NCI-H524 treated with DMSO at 0.1 percent for 48 hours (cell line): ENCODE measurements around the gene PPM1M.
A peak's percentile ranks its signal among the peaks of the same experiment; 100 is the strongest.

ENCODE experiments used
- DNase-seq: peaks from one replicate; lab custom pipeline; 2025; lab: John Stamatoyannopoulos, UW

PPM1M gene

GRCh38 chr3:52230889-52231499 lies 14.6 kb upstream of the PPM1M start:
- no peak for DNase-seq

GRCh38 chr3:52231502-52232278 lies 13.9 kb upstream of the PPM1M start:
- no peak for DNase-seq

GRCh38 chr3:52232279-52233107 lies 13.1 kb upstream of the PPM1M start:
- DNase-seq, result no peak

GRCh38 chr3:52233108-52233591 lies 12.4 kb upstream of the PPM1M start:
- DNase-seq, result no peak

- no peak for DNase-seq
Observed at GRCh38 chr3:52233968-52234367, 11.6 kb upstream of the PPM1M start.

- DNase-seq, result no peak
Observed at GRCh38 chr3:52234516-52235447, 10.8 kb upstream of the PPM1M start.

- DNase-seq, result no peak
Observed at GRCh38 chr3:52236424-52236886, 9.1 kb upstream of the PPM1M start.

GRCh38 chr3:52237006-52237656 lies 8.4 kb upstream of the PPM1M start:
- no peak for DNase-seq

GRCh38 chr3:52237657-52238172 lies 7.8 kb upstream of the PPM1M start:
- no peak for DNase-seq

DNA sequence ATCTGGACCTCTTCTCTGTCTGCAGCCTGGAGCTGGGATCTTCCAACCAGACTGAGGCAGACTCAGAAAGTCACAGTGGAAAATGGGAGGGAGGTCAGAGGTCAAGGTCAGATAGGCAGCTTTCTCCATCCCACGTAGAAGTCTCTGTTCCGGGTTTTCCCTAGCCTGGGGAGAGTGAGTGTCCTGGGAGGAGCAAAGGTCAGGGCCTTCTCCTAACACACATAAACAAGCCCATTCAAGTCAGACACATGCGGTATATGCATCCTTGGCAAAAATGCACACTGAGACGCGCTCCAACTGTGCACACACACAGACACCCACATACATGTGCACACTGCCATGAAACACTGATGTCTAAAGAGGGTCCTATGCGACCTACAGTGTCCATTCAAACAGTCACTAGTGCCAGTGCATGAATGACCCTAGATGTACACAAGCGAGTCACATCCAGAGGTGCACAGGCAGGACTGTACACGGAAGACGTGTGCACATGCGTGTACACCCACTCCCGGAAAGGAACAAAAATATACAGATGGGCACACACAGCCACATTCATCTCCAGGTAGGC lies 7.3 kb upstream of the PPM1M start:
- DNase-seq, result no peak

DNA sequence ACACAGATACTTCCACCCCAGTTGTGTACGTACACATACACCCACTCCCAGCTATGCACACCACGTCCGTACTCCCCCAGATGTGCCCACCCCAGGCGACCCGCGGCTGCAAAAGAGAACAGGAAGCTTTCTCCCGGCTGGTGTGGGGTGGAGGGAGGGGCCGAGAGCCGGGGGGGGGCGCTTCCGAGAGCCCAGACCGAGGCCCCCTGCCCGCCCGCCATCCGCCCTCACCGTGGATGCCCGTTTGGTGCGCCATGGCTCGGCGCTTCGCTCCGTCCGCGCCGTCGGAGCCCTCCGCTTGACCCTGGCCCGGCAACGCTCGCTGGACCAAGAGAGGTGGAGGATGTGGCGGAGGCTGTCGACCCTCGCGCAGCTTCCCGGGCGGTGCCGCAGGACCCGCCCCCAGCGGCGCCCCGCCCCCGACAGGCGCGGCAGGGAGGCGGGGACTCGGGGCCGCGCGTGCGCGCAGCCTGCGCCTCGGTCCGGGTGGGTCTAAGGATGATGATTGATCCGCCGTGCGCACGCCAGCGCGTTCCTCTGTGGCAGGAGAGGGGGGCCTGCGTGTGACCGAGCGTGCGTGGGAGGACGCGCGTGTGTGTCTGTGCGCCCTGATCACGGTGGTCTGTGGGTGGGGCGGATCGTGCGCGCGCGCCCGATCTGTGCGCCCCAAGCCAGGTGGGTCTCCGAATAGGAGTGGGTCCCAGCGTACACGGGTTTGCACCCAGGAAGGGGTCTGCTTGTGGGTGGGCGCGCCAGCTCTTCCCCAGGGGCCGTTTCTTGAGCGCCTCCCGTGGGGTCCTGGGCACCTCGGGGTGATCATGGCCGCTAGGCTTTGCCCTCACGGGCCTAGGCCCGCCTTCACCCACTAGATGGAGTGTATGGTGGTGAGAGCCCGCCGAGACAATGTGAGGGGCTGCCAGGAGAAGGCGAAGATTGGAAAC lies 6.5 kb upstream of the PPM1M start, which contains the start of gene TWF2:
TSS of gene TWF2 (minus strand) at position 398 of the 941 bp plus-strand sequence. CDS start at position 256, 142 bp downstream.
- no peak for DNase-seq

DNA sequence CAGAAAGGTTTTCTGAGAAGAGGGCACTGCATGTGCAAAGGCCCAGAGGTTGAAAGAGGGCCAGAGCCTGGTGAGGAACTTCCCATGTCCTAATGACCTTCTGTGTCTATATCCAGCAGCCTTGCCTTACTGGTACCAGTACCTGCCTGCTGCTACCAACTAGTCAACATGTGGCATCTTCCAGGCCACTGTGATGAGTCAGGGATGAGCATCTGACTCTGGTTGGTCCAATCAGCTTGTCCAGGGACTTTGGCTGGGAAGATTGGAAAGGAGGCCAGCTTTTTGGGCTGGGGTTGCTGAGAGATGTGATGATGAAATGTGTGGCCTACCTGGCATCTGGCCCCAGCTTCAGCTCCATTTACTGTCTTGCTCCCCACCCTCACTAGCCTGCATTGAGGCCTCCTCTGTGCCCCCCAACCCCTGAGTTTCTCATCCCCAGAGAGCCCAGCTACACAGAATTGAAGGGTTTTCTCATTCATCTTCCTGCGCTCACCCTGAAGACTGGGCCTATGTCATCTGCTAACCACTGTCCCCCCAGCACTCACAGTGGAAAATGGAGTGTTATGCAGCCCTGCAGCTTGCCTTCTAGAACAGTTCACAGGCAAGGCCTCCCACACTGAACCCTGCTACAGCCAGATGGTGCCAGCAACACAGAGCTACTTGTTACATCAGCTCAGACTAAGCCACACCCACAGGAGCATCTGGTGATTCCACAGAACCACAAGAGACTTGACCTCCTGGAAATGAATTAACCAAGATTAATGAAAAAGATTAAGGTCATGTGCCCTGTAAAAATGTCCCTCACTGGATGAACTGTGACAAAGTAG lies 5.3 kb upstream of the PPM1M start:
- DNase-seq, result peak; percentile 94

DNA sequence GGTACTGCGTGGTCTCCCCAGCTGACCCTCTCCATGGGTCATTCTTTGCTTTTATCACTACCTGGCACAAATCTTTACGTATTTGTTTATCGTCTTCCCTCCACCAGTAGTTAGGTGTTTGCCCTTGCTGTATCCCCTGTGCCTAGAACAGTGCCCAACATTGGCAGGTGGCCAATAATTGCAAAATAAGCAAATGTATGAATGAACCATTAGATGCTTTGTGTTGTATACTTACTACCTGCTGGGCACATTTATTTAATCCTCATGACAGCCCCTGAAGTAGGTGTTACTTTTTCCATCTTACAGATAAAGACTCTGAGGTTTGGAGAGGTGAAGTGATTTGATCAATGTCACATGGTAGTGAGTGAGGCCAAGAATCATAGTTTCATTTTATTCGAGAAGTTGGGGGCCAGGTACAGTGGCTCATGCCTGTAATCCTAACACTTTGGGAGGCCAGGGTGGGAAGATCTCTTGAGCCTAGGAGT lies 4.6 kb upstream of the PPM1M start:
- DNase-seq, result no peak

DNA sequence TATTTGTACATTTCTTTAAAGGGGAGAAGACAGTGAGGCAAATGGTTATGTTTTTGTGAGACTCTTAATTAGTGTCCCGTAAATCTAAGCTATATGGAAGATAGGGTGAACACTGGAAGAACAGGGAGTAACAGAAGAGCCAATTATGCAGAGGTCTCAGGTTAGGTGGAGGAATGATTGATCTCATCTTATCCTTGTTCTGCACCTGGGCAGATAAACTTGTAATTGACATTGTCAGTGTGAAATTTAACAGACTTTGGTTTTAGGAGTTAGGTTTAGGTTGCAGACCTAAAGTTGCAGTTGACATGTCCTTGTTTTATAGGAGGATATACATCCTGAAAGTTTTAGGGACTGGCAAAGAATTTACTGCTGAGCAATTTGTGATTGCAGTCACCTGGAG lies 3.5 kb upstream of the PPM1M start:
- no peak for DNase-seq

DNA sequence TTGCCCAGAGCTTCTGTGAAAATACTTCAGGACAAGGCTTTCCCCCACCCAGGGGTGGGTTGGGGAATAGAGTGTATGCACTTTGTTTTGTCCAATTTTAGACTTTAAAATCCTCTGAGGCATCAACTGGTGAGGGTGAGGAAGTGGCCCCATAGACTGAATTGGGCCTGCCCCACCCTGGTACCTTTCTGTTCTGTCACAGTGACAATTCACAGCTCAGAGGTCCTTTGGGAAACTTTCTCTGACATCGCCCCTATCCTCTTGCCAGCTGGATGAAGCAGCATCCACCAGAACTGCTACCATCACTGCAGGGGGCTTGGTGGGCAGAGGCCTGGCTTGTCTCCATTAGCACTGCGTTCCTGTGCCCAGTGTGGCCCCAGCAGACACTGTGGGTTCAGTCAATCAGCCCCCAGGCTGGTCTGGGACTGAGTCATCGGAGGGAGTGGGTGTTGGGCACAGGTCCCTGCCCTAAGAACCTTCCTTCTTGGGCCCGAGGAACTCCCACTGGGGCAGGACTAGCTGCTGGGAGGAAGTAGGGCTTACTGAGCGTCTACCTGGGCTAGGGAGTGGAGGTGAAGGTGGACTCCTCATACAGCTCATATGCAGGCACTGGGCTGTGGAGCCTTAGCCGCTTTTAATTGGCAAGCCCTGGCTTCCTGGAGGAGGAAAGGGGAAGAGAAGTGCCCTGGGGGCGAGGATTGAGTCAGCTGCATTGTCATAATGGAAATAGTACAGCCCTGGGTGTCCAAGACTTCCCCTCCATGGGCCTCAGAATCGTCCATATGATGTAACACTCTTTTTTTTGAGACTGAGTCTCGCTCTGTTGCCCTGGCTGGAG lies 1.5 kb upstream of the PPM1M start:
- DNase-seq, result no peak

DNA sequence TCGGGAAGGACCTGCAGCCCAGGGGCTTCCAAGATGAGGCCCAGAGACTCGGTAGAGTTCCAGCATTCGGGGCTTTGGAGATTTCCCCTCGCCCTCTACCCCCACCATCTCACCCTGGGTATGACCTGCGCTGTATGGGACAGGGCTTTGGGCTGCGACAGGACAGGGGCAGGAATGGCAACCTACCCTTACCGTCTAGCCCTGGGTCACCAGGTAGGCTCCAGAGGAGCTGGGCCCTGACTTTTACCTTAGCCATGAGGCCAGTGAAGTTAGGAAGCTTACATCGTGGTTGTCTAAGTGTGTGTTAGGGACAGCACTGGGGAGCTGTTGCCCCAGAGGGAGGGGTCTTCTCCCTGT lies 683 bp downstream of the PPM1M start:
- DNase-seq, result no peak

- DNase-seq, result no peak
Observed at GRCh38 chr3:52246728-52247408, 1.3 kb downstream of the PPM1M start.
